GM12892 (cell line): Measurements from ENCODE around the gene TRAIP.
"Not testable (repeated sequence)": the region's sequence is repeated elsewhere in the genome, so short reads cannot be mapped to it uniquely, and the experiment has no call there.

Experiments
- POLR2A ChIP-seq: IDR thresholded peaks from 2 replicates; pipeline ENCODE4 v1.6.1; 2011; ENCODE audit warnings: low read depth, low read length, control low read depth
- POLR2AphosphoS5 ChIP-seq: IDR thresholded peaks from 2 replicates; pipeline ENCODE4 v1.6.1; 2011; ENCODE audit warnings: low read depth, low read length, control low read depth
- TAF1 ChIP-seq: IDR thresholded peaks from 2 replicates; pipeline ENCODE4 v1.6.1; 2011; ENCODE audit warnings: low read depth, mild to moderate bottlenecking, control low read depth, low read length, borderline replicate concordance

DNA sequence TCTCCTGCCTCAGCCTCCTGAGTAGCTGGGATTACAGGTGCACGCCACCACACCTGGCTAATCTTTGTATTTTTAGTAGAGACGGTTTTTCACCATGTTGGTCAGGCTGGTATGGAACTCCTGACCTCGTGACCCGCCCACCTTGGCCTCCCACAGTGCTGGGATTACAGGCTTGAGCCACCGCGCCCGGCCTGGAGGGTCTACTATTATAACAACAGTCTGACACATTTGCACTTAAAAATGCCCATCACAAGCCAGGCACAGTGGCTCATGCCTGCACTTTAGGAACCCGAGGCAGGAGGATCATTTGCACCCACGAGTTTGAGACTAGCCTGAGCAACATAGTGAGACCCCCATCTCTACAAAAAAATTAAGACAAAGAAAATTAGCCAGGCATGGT is 74.1 kb downstream of the TRAIP start:
- TF ChIP-seq POLR2AphosphoS5, POLR2A, TAF1: not testable (repeated sequence)
